DND-41 (cell line): ENCODE results near the gene MEIOB.

ENCODE experiments used
- CTCF ChIP-seq: IDR thresholded peaks from 2 replicates; pipeline ENCODE4 v1.5.1; 2012; ENCODE audit warnings: borderline replicate concordance, low read length, moderate library complexity, mild to moderate bottlenecking; ENCODE audit not compliant: poor library complexity, severe bottlenecking; ENCODE audit errors: extremely low read depth
- EZH2 ChIP-seq: IDR thresholded peaks from 3 replicates; pipeline ENCODE4 v1.6.1; 2012; ENCODE audit warnings: borderline replicate concordance, low read depth, mild to moderate bottlenecking, moderate library complexity, low read length, inconsistent platforms; ENCODE audit not compliant: severe bottlenecking

- TF ChIP-seq CTCF: no peak
- TF ChIP-seq EZH2: no peak
Measured at GRCh38 chr16:1810106-1810505, 61.9 kb downstream of the MEIOB start.
